IgD-negative memory B cell (primary cell): ENCODE data around the gene DOK5. TPM values are rescaled to one million over a fixed set of nuclear protein-coding genes. Genes with fewer than 3 reads are reported as not detected.

Experiments used
- H3K27ac Mint-ChIP-seq, 3 donors: one replicate each; pipeline ENCODE4 v1.8.0; 2020 to 2022; ENCODE audit warnings: mild to moderate bottlenecking in 3 of 3, mixed read lengths in 3 of 3, moderate library complexity in 1 of 3
- H3K27me3 Mint-ChIP-seq: one replicate; pipeline ENCODE4 v1.8.0; 2021; ENCODE audit warnings: mixed read lengths
- H3K36me3 Mint-ChIP-seq: one replicate; pipeline ENCODE4 v1.8.0; 2020; ENCODE audit warnings: mild to moderate bottlenecking, mixed read lengths
- H3K4me1 Mint-ChIP-seq, 3 donors: one replicate each; pipeline ENCODE4 v1.8.0; 2020 to 2022; ENCODE audit warnings: mixed read lengths in 3 of 3, mild to moderate bottlenecking in 1 of 3
- H3K4me3 Mint-ChIP-seq, 4 donors: one replicate each; pipeline ENCODE4 v1.8.0; 2020 to 2022; ENCODE audit warnings: mild to moderate bottlenecking in 4 of 4, mixed read lengths in 4 of 4, moderate library complexity in 3 of 4
- H3K9me3 Mint-ChIP-seq, 3 donors: one replicate each; pipeline ENCODE4 v1.8.0; 2020 to 2021; ENCODE audit warnings: mixed read lengths in 3 of 3, mild to moderate bottlenecking in 1 of 3
- polyA plus RNA-seq: library from polyadenylated mRNA; unstranded; fragments of 300-500 nt; fragmentation: Illumina TruSeq; gene quantifications from one replicate; pipeline ENCODE4 v1.2.3, GENCODE V29; 2021

DOK5 gene
- polyA plus RNA-seq, 1 donor from 2014 or later: not detected

GRCh38 chr20:54639941-54640340 lies 164.5 kb downstream of the DOK5 start:
- Mint-ChIP-seq H3K27ac (no peak overlapping the region), H3K36me3 (peaks cover 1% of the 10 kb centered on the region), H3K27me3 (peaks cover 4% of the 10 kb centered on the region), H3K9me3 (no peaks in the 10 kb centered on the region), H3K4me1 (peaks cover 0 to 5% (median 0%) of the 10 kb centered on the region in 3 donors), H3K4me3 (no peak overlapping the region)

DNA sequence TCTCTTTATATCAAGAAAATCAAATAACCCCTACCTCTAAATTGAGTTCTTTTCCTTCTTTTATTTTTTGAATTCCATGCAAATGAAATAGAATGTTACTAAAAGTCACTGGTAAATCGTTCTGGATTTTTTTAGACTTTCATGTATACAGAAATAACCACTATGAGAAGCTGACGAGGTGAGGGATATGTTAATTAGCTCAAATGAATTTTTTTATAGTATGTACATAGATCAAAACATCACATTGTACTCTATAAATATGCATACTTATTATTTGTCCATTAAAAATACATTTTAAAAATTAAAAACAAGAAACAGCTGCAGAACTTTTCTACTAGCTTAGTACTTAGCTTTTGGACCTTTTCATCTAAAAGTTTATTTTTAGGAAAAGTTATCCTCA lies 165.4 kb downstream of the DOK5 start:
- Mint-ChIP-seq H3K4me3 (no peak overlapping the region), H3K4me1 (peaks cover 0 to 5% (median 0%) of the 10 kb centered on the region in 3 donors), H3K27me3 (peaks cover 4% of the 10 kb centered on the region), H3K36me3 (peaks cover 1% of the 10 kb centered on the region), H3K9me3 (no peaks in the 10 kb centered on the region), H3K27ac (no peak overlapping the region)

- Mint-ChIP-seq H3K36me3 (peaks cover 1% of the 10 kb centered on the region), H3K9me3 (no peaks in the 10 kb centered on the region), H3K4me1 (peaks cover 0 to 5% (median 0%) of the 10 kb centered on the region in 3 donors), H3K27me3 (peaks cover 4% of the 10 kb centered on the region), H3K4me3 (no peak overlapping the region), H3K27ac (no peak overlapping the region)
These were observed 167.7 kb downstream of the DOK5 start for GRCh38 chr20:54642864-54643667.

DNA sequence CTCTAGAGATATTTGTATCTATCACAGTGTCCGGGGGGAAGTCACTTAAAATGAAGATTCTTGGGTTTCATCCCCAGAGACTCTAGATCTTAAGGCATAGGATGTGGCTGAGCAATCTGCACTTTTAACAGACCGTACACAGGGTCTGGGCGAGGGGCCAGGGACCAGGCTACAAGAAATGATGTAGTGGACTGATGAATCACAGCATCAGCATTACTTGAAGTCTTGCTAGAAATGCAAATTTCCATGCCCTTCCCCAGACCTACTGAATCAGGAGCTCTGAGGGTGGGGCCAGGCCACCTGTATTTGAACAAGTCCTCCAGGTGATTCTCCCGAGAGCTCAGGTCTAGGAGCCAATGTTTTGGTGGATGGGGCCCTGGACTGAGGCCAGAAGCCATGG lies 168.4 kb downstream of the DOK5 start:
- Mint-ChIP-seq H3K4me3 (no peak overlapping the region), H3K27ac (no peak overlapping the region), H3K27me3 (peaks cover 4% of the 10 kb centered on the region), H3K9me3 (no peaks in the 10 kb centered on the region), H3K4me1 (peaks cover 0 to 5% (median 0%) of the 10 kb centered on the region in 3 donors), H3K36me3 (peaks cover 1% of the 10 kb centered on the region)

- Mint-ChIP-seq H3K36me3 (peaks cover 1% of the 10 kb centered on the region), H3K27me3 (no peaks in the 10 kb centered on the region), H3K9me3 (no peaks in the 10 kb centered on the region), H3K4me3 (no peak overlapping the region), H3K27ac (no peak overlapping the region), H3K4me1 (peaks cover 0 to 5% (median 3%) of the 10 kb centered on the region in 3 donors)
These were observed 170.2 kb downstream of the DOK5 start for GRCh38 chr20:54645445-54646155.

- Mint-ChIP-seq H3K27ac (no peak overlapping the region), H3K27me3 (no peaks in the 10 kb centered on the region), H3K36me3 (peaks cover 1% of the 10 kb centered on the region), H3K9me3 (no peaks in the 10 kb centered on the region), H3K4me1 (peaks cover 0 to 5% (median 3%) of the 10 kb centered on the region in 3 donors), H3K4me3 (no peak overlapping the region)
These were observed 170.7 kb downstream of the DOK5 start for GRCh38 chr20:54646156-54646517.

DNA sequence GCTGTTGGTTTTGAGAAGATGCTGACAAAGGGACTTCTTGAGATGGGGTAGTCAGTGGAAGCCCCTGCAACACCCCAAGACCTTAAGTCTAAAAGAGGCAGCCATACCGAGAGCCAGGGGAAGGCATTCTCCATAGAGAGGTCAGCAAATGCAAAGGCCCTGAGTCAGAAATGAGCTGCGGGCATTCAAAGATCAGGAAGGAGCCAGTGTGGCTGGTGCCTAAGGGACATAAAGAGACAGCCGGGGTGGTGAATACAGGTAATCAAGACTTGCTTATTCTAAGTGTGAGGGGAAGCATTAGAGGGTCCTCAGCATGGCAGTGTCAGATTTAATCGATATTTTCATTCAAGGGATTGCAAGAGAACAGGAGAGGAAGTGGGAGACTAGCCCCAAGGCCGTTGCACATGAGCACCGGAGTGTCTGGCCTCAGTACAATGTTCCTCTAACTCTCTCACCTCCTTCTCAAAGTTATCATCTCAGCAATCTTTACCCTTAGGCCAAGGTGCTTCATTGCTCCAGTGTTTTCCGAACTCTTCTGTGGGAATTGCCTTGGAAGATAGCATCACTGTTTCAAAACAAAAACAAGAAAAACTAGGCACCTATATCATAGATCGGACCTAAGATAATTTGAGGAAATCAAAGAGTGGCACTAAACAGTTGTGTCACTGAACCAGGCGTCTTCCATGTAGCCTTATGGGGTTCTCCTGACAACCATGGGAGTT lies 173.2 kb downstream of the DOK5 start:
- H3K4me1 Mint-ChIP-seq: peaks cover 0 to 5% (median 3%) of the 10 kb centered on the region in 3 donors
- no peak overlapping the region for H3K27ac Mint-ChIP-seq
- no peak overlapping the region for H3K4me3 Mint-ChIP-seq
- no peaks in the 10 kb centered on the region for H3K36me3 Mint-ChIP-seq
- no peaks in the 10 kb centered on the region for H3K9me3 Mint-ChIP-seq
- H3K27me3 Mint-ChIP-seq: no peaks in the 10 kb centered on the region

GRCh38 chr20:54649511-54649962 lies 174.1 kb downstream of the DOK5 start:
- no peak overlapping the region for H3K27ac Mint-ChIP-seq
- H3K4me3 Mint-ChIP-seq: peak overlapping the region in 1 of 4 donors; percentile 28
- H3K36me3 Mint-ChIP-seq: no peaks in the 10 kb centered on the region
- peaks cover 2% of the 10 kb centered on the region for H3K27me3 Mint-ChIP-seq
- peaks cover 0 to 5% (median 3%) of the 10 kb centered on the region in 3 donors for H3K4me1 Mint-ChIP-seq
- H3K9me3 Mint-ChIP-seq: peaks cover 0 to 1% (median 0%) of the 10 kb centered on the region in 3 donors

DNA sequence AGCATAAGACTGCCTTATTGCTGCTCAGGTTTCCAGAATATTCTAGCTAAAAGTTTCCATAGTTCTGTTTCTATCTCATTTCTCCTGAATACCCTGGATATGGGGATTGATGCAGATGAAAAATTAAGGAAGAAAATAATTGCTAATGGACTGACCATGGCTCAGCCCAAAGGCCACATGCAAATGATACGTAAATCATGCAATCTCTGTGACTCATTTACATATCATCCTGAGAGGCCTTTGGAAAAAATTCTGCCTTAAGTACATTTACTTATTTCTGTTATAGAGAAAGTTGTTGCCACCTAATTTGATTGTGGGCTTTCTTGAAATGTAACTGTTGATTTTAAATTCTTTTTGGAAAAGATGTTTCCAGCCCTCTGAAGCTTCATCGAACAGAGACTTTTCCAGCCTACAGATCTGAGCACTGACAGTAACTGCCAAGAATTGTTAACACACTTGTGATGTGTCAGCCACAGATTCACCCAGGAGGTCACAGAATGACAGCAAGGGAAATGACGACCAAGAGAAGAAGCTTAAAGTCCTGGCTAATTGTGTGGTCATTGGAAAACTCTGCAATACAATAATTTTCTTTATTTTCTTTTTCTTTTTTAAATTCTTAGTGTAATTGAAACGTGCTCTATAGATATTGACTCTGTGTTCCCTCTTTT lies 174.8 kb downstream of the DOK5 start:
- Mint-ChIP-seq H3K27ac (no peak overlapping the region), H3K4me1 (peaks cover 0 to 5% (median 3%) of the 10 kb centered on the region in 3 donors), H3K4me3 (no peak overlapping the region)

DNA sequence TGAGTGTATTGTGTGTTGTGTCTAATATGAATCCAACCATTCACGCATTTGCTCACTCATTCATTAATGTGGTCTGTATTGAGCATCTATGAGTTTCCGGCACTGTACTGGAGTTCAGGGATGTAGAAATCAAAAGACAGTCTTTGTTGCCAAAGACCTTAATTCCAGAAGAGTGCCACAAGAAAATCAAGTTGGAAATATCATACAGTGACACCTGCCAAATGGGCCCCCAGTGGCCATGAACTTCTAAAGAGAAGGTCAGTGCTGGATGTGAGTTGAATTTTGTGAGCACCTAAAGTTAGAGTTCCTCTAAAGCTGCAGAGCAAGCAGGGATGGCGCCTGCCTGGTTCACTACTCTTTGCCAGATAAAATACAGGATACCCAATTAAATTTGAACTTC lies 175.9 kb downstream of the DOK5 start:
- Mint-ChIP-seq H3K27me3 (peaks cover 2% of the 10 kb centered on the region), H3K4me3 (no peak overlapping the region), H3K4me1 (peaks cover 0 to 5% (median 3%) of the 10 kb centered on the region in 3 donors), H3K27ac (no peak overlapping the region), H3K36me3 (no peaks in the 10 kb centered on the region), H3K9me3 (peaks cover 0 to 3% (median 1%) of the 10 kb centered on the region in 3 donors)

More for the DNA sequence above, 174.8 kb downstream of the DOK5 start:
- Mint-ChIP-seq H3K9me3 (peaks cover 0 to 2% (median 1%) of the 10 kb centered on the region in 3 donors), H3K27me3 (peaks cover 2% of the 10 kb centered on the region), H3K36me3 (no peaks in the 10 kb centered on the region)

DNA sequence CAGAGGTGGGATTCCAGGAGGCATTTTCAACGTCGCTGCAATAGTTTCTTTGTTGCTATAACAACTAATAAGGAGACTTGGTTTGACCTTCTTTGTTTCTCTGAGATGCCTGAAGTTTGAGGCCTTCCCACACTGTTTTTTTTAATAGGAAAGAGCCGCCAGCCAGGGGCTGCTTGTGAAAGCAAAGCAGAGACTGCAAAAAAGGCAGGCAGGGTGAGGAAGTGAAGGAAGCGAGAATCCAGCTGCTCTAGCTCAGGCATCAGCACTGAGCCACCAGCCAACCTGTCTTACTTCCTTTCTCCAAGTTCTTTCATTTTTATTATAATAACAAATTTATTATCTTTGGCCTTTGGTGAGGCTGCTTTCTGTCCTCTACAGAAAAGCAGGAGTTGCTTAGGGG lies 179.1 kb downstream of the DOK5 start:
- H3K27me3 Mint-ChIP-seq: peaks cover 2% of the 10 kb centered on the region
- H3K9me3 Mint-ChIP-seq: peaks cover 0 to 3% (median 1%) of the 10 kb centered on the region in 3 donors
- H3K27ac Mint-ChIP-seq: no peak overlapping the region
- no peak overlapping the region for H3K4me3 Mint-ChIP-seq
- no peaks in the 10 kb centered on the region for H3K36me3 Mint-ChIP-seq
- peaks cover 0 to 2% (median 0%) of the 10 kb centered on the region in 3 donors for H3K4me1 Mint-ChIP-seq

DNA sequence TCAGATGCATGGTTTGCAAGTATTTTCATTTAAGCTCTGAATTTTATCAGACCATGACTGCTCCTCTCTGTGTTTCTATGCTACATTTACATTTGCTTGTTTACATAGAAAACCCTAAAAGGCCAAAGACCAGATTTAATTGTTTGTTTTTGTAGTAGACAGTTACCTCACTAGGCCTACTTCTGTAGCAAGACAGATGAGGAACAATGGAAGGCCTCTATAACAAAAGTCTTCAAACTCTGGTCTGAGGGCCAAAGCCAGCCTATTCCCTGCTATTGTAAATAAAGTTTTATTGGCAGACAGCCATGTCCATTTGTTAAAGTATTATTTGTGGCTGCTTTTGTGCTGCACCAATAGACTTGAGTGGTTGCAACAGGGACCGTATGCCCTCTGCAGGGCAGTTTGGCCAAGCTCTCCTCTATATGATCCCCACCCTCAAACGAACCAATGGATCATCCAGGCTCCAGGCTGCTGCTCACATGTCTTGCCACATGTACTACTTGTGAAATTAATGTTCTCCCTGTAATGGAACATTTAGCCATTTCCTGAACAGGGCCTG lies 182.0 kb downstream of the DOK5 start:
- no peak overlapping the region for H3K27ac Mint-ChIP-seq
- H3K36me3 Mint-ChIP-seq: no peaks in the 10 kb centered on the region
- H3K4me1 Mint-ChIP-seq: no peaks in the 10 kb centered on the region
- H3K27me3 Mint-ChIP-seq: peaks cover 2% of the 10 kb centered on the region
- H3K4me3 Mint-ChIP-seq: no peak overlapping the region
- peaks cover 0 to 3% (median 1%) of the 10 kb centered on the region in 3 donors for H3K9me3 Mint-ChIP-seq

DNA sequence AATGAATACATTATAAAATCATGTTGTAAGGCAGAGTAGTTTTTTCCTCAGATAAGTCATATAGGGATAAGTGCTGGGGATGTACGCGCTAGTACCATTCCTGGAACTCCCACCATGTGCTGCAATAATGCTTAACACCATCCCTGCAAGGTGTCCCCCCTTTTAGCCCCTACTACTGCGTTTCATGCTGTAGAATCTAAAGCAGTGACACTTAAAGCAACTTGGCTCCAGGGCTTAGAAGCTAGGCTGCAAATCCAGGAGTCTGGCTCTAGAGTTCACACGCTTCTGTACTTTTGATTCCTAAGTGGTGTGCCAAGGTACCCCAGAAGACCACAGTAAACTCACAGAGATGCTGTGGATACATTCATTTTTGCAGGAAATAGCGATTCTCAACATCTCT lies 183.1 kb downstream of the DOK5 start:
- Mint-ChIP-seq H3K27ac (no peak overlapping the region), H3K9me3 (peaks cover 0 to 3% (median 1%) of the 10 kb centered on the region in 3 donors), H3K4me1 (no peaks in the 10 kb centered on the region), H3K4me3 (no peak overlapping the region), H3K27me3 (peaks cover 5% of the 10 kb centered on the region), H3K36me3 (no peaks in the 10 kb centered on the region)

- Mint-ChIP-seq H3K36me3 (no peaks in the 10 kb centered on the region), H3K9me3 (no peaks in the 10 kb centered on the region), H3K27me3 (peaks cover 3% of the 10 kb centered on the region), H3K27ac (no peak overlapping the region), H3K4me1 (no peaks in the 10 kb centered on the region), H3K4me3 (no peak overlapping the region)
These were observed 185.9 kb downstream of the DOK5 start for GRCh38 chr20:54661265-54661664.
